Endothelial cell of umbilical vein (primary cell): ENCODE measurements around the gene CLDN14. TPM values are rescaled to one million over a fixed set of nuclear protein-coding genes. Genes with fewer than 3 reads are reported as not detected.

ENCODE experiments used
- BruUV-seq: library from RNA; stranded (reverse); fragments of 400-500 nt; replicated peaks from 2 replicates; lab custom pipeline; 2021; lab: Mats Ljungman, UMichigan
- CTCF ChIA-PET: fragments of 300-600, 350-600 bp; sonication (Branson Sonifier 250); formaldehyde crosslinking; loops from one replicate; lab custom pipeline; 2021; ENCODE audit warnings: antibody characterized with exemption, inconsistent platforms; lab: Charles Lee
- POLR2A ChIA-PET: fragments of 300-600, 350-600 bp; sonication (Branson Sonifier 250); formaldehyde crosslinking; loops from one replicate; lab custom pipeline; 2021; ENCODE audit warnings: antibody characterized with exemption, inconsistent platforms; lab: Charles Lee
- DNase-seq: peaks from one replicate; pipeline ENCODE4 v3.0.0-alpha.2; 2011; ENCODE audit warnings: low read depth, low spot score
- FAIRE-seq: peaks from 2 replicates; lab custom pipeline; 2011; peaks lifted over from hg19 to GRCh38; lab: Jason Lieb, UNC
- H2AFZ ChIP-seq: 2 replicates; pipeline ENCODE4 v1.6.0; 2012; ENCODE audit warnings: low read depth, low read length, control low read depth, inconsistent platforms
- H3K27ac ChIP-seq: 2 replicates; pipeline ENCODE4 v1.5.1; 2011; ENCODE audit warnings: low read depth, mild to moderate bottlenecking, control low read depth, low read length, moderate library complexity; ENCODE audit not compliant: insufficient read depth
- H3K27me3 ChIP-seq, 2 experiments: 2 replicates each; pipeline versions ENCODE4 v1.6.0 to v1.6.1; 2011; ENCODE audit warnings: low read length in 2 of 2, mixed read lengths in 1 of 2; ENCODE audit not compliant: control insufficient read depth in 2 of 2, insufficient read depth in 2 of 2
- H3K36me3 ChIP-seq, 2 experiments: 2 replicates in 1 of 2; 3 replicates in 1 of 2; pipeline ENCODE4 v1.5.1; 2011; ENCODE audit warnings: low read length in 2 of 2, mild to moderate bottlenecking in 1 of 2, moderate library complexity in 1 of 2; ENCODE audit not compliant: control insufficient read depth in 2 of 2, insufficient read depth in 2 of 2; ENCODE audit errors: extremely low read depth in 1 of 2
- H3K4me1 ChIP-seq: 3 replicates; pipeline ENCODE4 v1.5.1; 2011; ENCODE audit warnings: mild to moderate bottlenecking, low read length; ENCODE audit not compliant: control insufficient read depth, insufficient read depth; ENCODE audit errors: extremely low read depth
- H3K4me2 ChIP-seq: 2 replicates; pipeline ENCODE4 v1.6.1; 2011; ENCODE audit warnings: low read length, control low read depth, mixed read lengths; ENCODE audit not compliant: insufficient read depth
- H3K4me3 ChIP-seq, 3 experiments: fragments of 200-600 bp in 1 of 3; sonication (generic), shearing (Covaris generic) in 1 of 3; replicated peaks in 1 of 3; 2 replicates each; pipeline ENCODE4 v1.5.1; 2011 to 2016; ENCODE audit warnings: control low read depth in 3 of 3, low read length in 3 of 3, mild to moderate bottlenecking in 2 of 3, inconsistent platforms in 1 of 3, low read depth in 1 of 3, moderate library complexity in 1 of 3; ENCODE audit not compliant: insufficient read depth in 1 of 3
- H3K79me2 ChIP-seq: 2 replicates; pipeline ENCODE4 v1.6.0; 2012; ENCODE audit warnings: low read length, inconsistent platforms; ENCODE audit not compliant: control insufficient read depth, insufficient read depth
- H3K9ac ChIP-seq: replicated peaks from 2 replicates; pipeline ENCODE3; 2011; ENCODE audit warnings: low read length, control low read depth; ENCODE audit not compliant: insufficient read depth; ENCODE audit errors: extremely low read depth
- H3K9me1 ChIP-seq: replicated peaks from 3 replicates; pipeline ENCODE4 v1.6.0; 2011; ENCODE audit warnings: mild to moderate bottlenecking, low read length; ENCODE audit not compliant: control insufficient read depth, insufficient read depth; ENCODE audit errors: extremely low read depth
- H3K9me3 ChIP-seq: replicated peaks from 2 replicates; pipeline ENCODE4 v1.5.1; 2012; ENCODE audit warnings: low read length, inconsistent platforms; ENCODE audit not compliant: control insufficient read depth, insufficient read depth
- H4K20me1 ChIP-seq: replicated peaks from 2 replicates; pipeline ENCODE3; 2011; ENCODE audit warnings: mild to moderate bottlenecking, low read length; ENCODE audit not compliant: control insufficient read depth, insufficient read depth; ENCODE audit errors: extremely low read depth
- CTCF ChIP-seq, 2 donors: IDR thresholded peaks; 1 replicate in 1 of 2; 2 replicates in 1 of 2; pipeline ENCODE4 v1.5.1; 2011; ENCODE audit warnings: low read length in 2 of 2, mild to moderate bottlenecking in 2 of 2, moderate library complexity in 2 of 2, control low read depth in 1 of 2, inconsistent platforms in 1 of 2, low read depth in 1 of 2; ENCODE audit not compliant: insufficient read depth in 1 of 2; ENCODE audit errors: extremely low read depth in 1 of 2
- EZH2 ChIP-seq: IDR thresholded peaks from 2 replicates; pipeline ENCODE4 v1.6.1; 2012; ENCODE audit warnings: borderline replicate concordance, low read depth, mild to moderate bottlenecking, moderate library complexity, low read length, inconsistent platforms; ENCODE audit not compliant: severe bottlenecking
- FOS ChIP-seq: IDR thresholded peaks from 2 replicates; pipeline ENCODE4 v1.6.1; 2011; ENCODE audit warnings: mild to moderate bottlenecking, low read length, moderate library complexity, borderline replicate concordance; ENCODE audit not compliant: insufficient read depth
- GATA2 ChIP-seq: IDR thresholded peaks from 2 replicates; pipeline ENCODE4 v1.7.0; 2011; ENCODE audit warnings: low read depth, mild to moderate bottlenecking, moderate library complexity, mixed read lengths, low read length; ENCODE audit not compliant: insufficient read length, insufficient read depth
- JUN ChIP-seq: IDR thresholded peaks from 2 replicates; pipeline ENCODE4 v1.6.1; 2011; ENCODE audit warnings: borderline replicate concordance, low read depth; ENCODE audit not compliant: insufficient read length, insufficient read depth
- MYC ChIP-seq: IDR thresholded peaks from one replicate; pipeline ENCODE4 v1.6.1; 2011; ENCODE audit warnings: mild to moderate bottlenecking, low read depth, low read length
- POLR2A ChIP-seq: IDR thresholded peaks from 2 replicates; pipeline ENCODE4 v1.6.1; 2012; ENCODE audit warnings: low read depth, mild to moderate bottlenecking, control low read depth, low read length
- POLR2AphosphoS5 ChIP-seq: IDR thresholded peaks from 2 replicates; pipeline ENCODE4 v1.6.1; 2012; ENCODE audit warnings: low read depth, mild to moderate bottlenecking, control low read depth, low read length, moderate library complexity; ENCODE audit not compliant: insufficient read depth
- dilution Hi-C: fragments of 300-500 bp; cut with MboI; formaldehyde crosslinking; loops from one replicate; pipeline ENCODE4 v1.15.0; 2019; ENCODE audit warnings: low sequenced_read_pairs; ENCODE audit not compliant: extremely low pct_ligation_motif_present
- intact Hi-C: fragments of 100-400 bp; cut with micrococcal nuclease; formaldehyde crosslinking; loops from one replicate; pipeline ENCODE4 v1.10.0; 2022
- polyA plus RNA-seq, 4 experiments: library from polyadenylated mRNA; depleted of rRNA in 3 of 4; stranded (reverse) in 3 of 4; unstranded in 1 of 4; fragments of >200 nt; gene quantifications; 2 replicates each; pipeline versions ENCODE4 v1.2.1 to v1.2.3, GENCODE V29; 2011 to 2012; ENCODE audit warnings: missing spikeins in 1 of 4
- total RNA-seq: library from RNA; stranded (reverse); gene quantifications from 2 replicates; pipeline ENCODE4 v1.2.3, GENCODE V29; 2021

The CLDN14 gene
- total and polyA plus RNA-seq, 2 donors (not counting 3 experiments of a cell fraction or from before 2014, with no cell fraction given): 1.0 to 2.5 TPM

GRCh38 chr21:36526104-36526503, 46.2 kb upstream of the CLDN14 start:
- no peak overlapping the region for H3K27ac ChIP-seq
- BruUV-seq: no TSS peak
- H3K36me3 ChIP-seq: no peaks in the 10 kb centered on the region
- no peak overlapping the region for H3K9ac ChIP-seq
- ChIA-PET POLR2A (no interaction called here), CTCF (no interaction called here)
- no peaks in the 10 kb centered on the region for H4K20me1 ChIP-seq
- no peaks in the 10 kb centered on the region for H3K4me1 ChIP-seq
- H3K9me1 ChIP-seq: no peaks in the 10 kb centered on the region
- TF ChIP-seq EZH2 (no peak), JUN (no peak), MYC (no peak), POLR2A (no peak), CTCF (IDR thresholded peaks at IDR 0.05; ENCODE audit: extremely low read depth in 1 of 2, insufficient read depth in 1 of 2, low read depth in 1 of 2, low read length in 2 of 2) (no peak), POLR2AphosphoS5 (no peak), FOS (no peak), GATA2 (no peak)
- H3K9me3 ChIP-seq: no peaks in the 10 kb centered on the region
- intact Hi-C loops (no loop called here), dilution Hi-C loops (no loop called here)
- no peaks in the 10 kb centered on the region for H3K27me3 ChIP-seq
- FAIRE-seq (no peak), DNase-seq (no peak)
- no peak overlapping the region for H2AFZ ChIP-seq
- no peak overlapping the region for H3K4me2 ChIP-seq
- no peaks in the 10 kb centered on the region for H3K79me2 ChIP-seq
- H3K4me3 ChIP-seq: no peak overlapping the region
